ENCODE results near the gene LHPP.

Gene LHPP

DNA sequence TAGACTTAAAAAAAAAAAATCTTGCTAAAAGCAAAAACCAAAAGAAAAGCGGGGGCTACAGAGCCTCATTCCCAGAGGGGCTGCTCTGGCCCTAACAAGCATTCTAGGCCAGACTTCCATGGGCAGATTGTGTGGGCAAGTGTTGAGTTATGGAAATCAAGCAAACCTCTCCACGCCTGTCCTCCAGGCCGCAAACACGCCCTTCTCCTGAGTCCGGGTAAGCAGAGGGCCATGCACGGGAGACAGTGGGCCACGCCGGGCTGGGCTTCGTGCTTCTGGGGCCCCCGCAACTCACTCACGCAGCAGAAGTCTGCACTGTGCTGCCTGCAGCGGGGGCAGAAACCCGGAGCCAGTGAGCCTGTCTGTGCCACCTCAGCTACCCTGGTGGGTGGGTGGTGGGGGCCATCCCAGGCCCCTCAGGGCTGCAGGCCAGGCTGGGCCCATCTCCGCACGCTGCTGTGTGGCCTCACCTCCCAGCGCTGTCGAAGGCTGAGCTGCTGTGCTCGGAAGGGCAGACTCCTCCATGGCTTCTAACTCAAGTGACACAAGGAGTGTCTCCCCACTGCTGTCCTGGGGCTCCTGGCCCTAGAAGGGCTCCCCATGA, 156.9 kb downstream of the LHPP start:
- no peak overlapping the region for H3K27ac ChIP-seq
- H3K4me1 ChIP-seq (ENCODE audit: control insufficient read depth in 1 of 2, insufficient read depth in 1 of 2, low read depth in 1 of 2, low read length in 1 of 2), result no peaks in the 10 kb centered on the region

GRCh38 chr10:124619195-124619594, 157.6 kb downstream of the LHPP start:
- Histone ChIP-seq H3K9me3 (no peaks in the 10 kb centered on the region), H3K27me3 (no peaks in the 10 kb centered on the region), H3K4me1 (ENCODE audit: control insufficient read depth in 1 of 2, insufficient read depth in 1 of 2, low read depth in 1 of 2, low read length in 1 of 2) (no peaks in the 10 kb centered on the region), H3K36me3 (peaks cover 52% of the 10 kb centered on the region), H3K27ac (peak overlapping the region; percentile 31), H3K4me3 (ENCODE audit: low read depth in 1 of 2, low read length in 1 of 2) (no peak overlapping the region)
- TF ChIP-seq, protein P1, sequence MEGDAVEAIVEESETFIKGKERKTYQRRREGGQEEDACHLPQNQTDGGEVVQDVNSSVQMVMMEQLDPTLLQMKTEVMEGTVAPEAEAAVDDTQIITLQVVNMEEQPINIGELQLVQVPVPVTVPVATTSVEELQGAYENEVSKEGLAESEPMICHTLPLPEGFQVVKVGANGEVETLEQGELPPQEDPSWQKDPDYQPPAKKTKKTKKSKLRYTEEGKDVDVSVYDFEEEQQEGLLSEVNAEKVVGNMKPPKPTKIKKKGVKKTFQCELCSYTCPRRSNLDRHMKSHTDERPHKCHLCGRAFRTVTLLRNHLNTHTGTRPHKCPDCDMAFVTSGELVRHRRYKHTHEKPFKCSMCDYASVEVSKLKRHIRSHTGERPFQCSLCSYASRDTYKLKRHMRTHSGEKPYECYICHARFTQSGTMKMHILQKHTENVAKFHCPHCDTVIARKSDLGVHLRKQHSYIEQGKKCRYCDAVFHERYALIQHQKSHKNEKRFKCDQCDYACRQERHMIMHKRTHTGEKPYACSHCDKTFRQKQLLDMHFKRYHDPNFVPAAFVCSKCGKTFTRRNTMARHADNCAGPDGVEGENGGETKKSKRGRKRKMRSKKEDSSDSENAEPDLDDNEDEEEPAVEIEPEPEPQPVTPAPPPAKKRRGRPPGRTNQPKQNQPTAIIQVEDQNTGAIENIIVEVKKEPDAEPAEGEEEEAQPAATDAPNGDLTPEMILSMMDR (IDR thresholded peaks at IDR 0.05), result no peak

More for the DNA sequence above, 156.9 kb downstream of the LHPP start:
- no peaks in the 10 kb centered on the region for H3K9me3 ChIP-seq
- TF ChIP-seq, protein P1 (IDR thresholded peaks at IDR 0.05), result no peak
- no peaks in the 10 kb centered on the region for H3K27me3 ChIP-seq
- H3K4me3 ChIP-seq (ENCODE audit: low read depth in 1 of 2, low read length in 1 of 2), result no peak overlapping the region
- peaks cover 52% of the 10 kb centered on the region for H3K36me3 ChIP-seq

GRCh38 chr10:124619802-124620490, 158.3 kb downstream of the LHPP start:
- no peak overlapping the region for H3K4me3 ChIP-seq (ENCODE audit: low read depth in 1 of 2, low read length in 1 of 2)
- peak overlapping the region; percentile 31 for H3K27ac ChIP-seq
- TF ChIP-seq, protein P1 (IDR thresholded peaks at IDR 0.05), result no peak

GRCh38 chr10:124621637-124622036, 160.0 kb downstream of the LHPP start:
- peaks cover 50% of the 10 kb centered on the region for H3K36me3 ChIP-seq
- no peaks in the 10 kb centered on the region for H3K4me1 ChIP-seq (ENCODE audit: control insufficient read depth in 1 of 2, insufficient read depth in 1 of 2, low read depth in 1 of 2, low read length in 1 of 2)
- H3K27ac ChIP-seq, result no peak overlapping the region
- H3K9me3 ChIP-seq, result no peaks in the 10 kb centered on the region
- H3K4me3 ChIP-seq (ENCODE audit: low read depth in 1 of 2, low read length in 1 of 2), result no peak overlapping the region
- H3K27me3 ChIP-seq, result no peaks in the 10 kb centered on the region
- TF ChIP-seq, protein P1 (IDR thresholded peaks at IDR 0.05), result no peak

More at GRCh38 chr10:124619802-124620490, 158.3 kb downstream of the LHPP start:
- Histone ChIP-seq H3K36me3 (peaks cover 56% of the 10 kb centered on the region), H3K9me3 (no peaks in the 10 kb centered on the region), H3K4me1 (ENCODE audit: control insufficient read depth in 1 of 2, insufficient read depth in 1 of 2, low read depth in 1 of 2, low read length in 1 of 2) (no peaks in the 10 kb centered on the region), H3K27me3 (no peaks in the 10 kb centered on the region)

GRCh38 chr10:124622158-124622557, 160.5 kb downstream of the LHPP start:
- Histone ChIP-seq H3K4me3 (ENCODE audit: low read depth in 1 of 2, low read length in 1 of 2) (no peak overlapping the region), H3K27ac (no peak overlapping the region), H3K4me1 (ENCODE audit: control insufficient read depth in 1 of 2, insufficient read depth in 1 of 2, low read depth in 1 of 2, low read length in 1 of 2) (no peaks in the 10 kb centered on the region), H3K9me3 (no peaks in the 10 kb centered on the region), H3K27me3 (no peaks in the 10 kb centered on the region), H3K36me3 (peaks cover 45% of the 10 kb centered on the region)
- TF ChIP-seq, protein P1 (IDR thresholded peaks at IDR 0.05), result no peak
